ENCODE measurements around the gene VIM. TPM values are rescaled to one million over a fixed set of nuclear protein-coding genes. Genes with fewer than 3 reads are reported as not detected.

The VIM gene
- total RNA-seq, 1 donor from 2014 or later: 115 TPM

- FAIRE-seq: no peak
- Histone ChIP-seq H3K27me3 (ENCODE audit: control insufficient read depth, insufficient read depth, low read length) (no peaks in the 10 kb centered on the region), H3K36me3 (ENCODE audit: control insufficient read depth, insufficient read depth, low read length) (no peaks in the 10 kb centered on the region), H3K4me3 (ENCODE audit: low read depth, low read length) (no peak overlapping the region)
- no peak for TF ChIP-seq CTCF (IDR thresholded peaks at IDR 0.05; ENCODE audit: insufficient read depth, low read length, severe bottlenecking)
- DNase-seq (ENCODE audit: low read depth): no peak
Observed at GRCh38 chr10:17185873-17186272, 42.2 kb upstream of the VIM start.

GRCh38 chr10:17188644-17189172 lies 39.3 kb upstream of the VIM start:
- Histone ChIP-seq H3K27me3 (ENCODE audit: control insufficient read depth, insufficient read depth, low read length) (no peaks in the 10 kb centered on the region), H3K36me3 (ENCODE audit: control insufficient read depth, insufficient read depth, low read length) (no peaks in the 10 kb centered on the region), H3K4me3 (ENCODE audit: low read depth, low read length) (no peak overlapping the region)
- DNase-seq (ENCODE audit: low read depth) (no peak), FAIRE-seq (no peak)
- no peak for TF ChIP-seq CTCF (IDR thresholded peaks at IDR 0.05; ENCODE audit: insufficient read depth, low read length, severe bottlenecking)

- DNase-seq (ENCODE audit: low read depth): no peak
- FAIRE-seq: no peak
Observed at GRCh38 chr10:17190602-17191001, 37.4 kb upstream of the VIM start.

GRCh38 chr10:17195083-17195482 lies 33.0 kb upstream of the VIM start:
- no peaks in the 10 kb centered on the region for H3K27me3 ChIP-seq (ENCODE audit: control insufficient read depth, insufficient read depth, low read length)
- H3K36me3 ChIP-seq (ENCODE audit: control insufficient read depth, insufficient read depth, low read length): no peaks in the 10 kb centered on the region
- FAIRE-seq (no peak), DNase-seq (ENCODE audit: low read depth) (no peak)
- no peak overlapping the region for H3K4me3 ChIP-seq (ENCODE audit: low read depth, low read length)
- no peak for TF ChIP-seq CTCF (IDR thresholded peaks at IDR 0.05; ENCODE audit: insufficient read depth, low read length, severe bottlenecking)

More at GRCh38 chr10:17190602-17191001, 37.4 kb upstream of the VIM start:
- no peaks in the 10 kb centered on the region for H3K27me3 ChIP-seq (ENCODE audit: control insufficient read depth, insufficient read depth, low read length)
- H3K36me3 ChIP-seq (ENCODE audit: control insufficient read depth, insufficient read depth, low read length): no peaks in the 10 kb centered on the region
- no peak for TF ChIP-seq CTCF (IDR thresholded peaks at IDR 0.05; ENCODE audit: insufficient read depth, low read length, severe bottlenecking)
- no peak overlapping the region for H3K4me3 ChIP-seq (ENCODE audit: low read depth, low read length)

GRCh38 chr10:17196045-17196444 lies 32.0 kb upstream of the VIM start:
- no peaks in the 10 kb centered on the region for H3K36me3 ChIP-seq (ENCODE audit: control insufficient read depth, insufficient read depth, low read length)
- TF ChIP-seq CTCF (IDR thresholded peaks at IDR 0.05; ENCODE audit: insufficient read depth, low read length, severe bottlenecking): no peak
- H3K4me3 ChIP-seq (ENCODE audit: low read depth, low read length): no peak overlapping the region
- H3K27me3 ChIP-seq (ENCODE audit: control insufficient read depth, insufficient read depth, low read length): no peaks in the 10 kb centered on the region
- FAIRE-seq (no peak), DNase-seq (ENCODE audit: low read depth) (no peak)

GRCh38 chr10:17196573-17196972 lies 31.5 kb upstream of the VIM start:
- FAIRE-seq: no peak
- DNase-seq (ENCODE audit: low read depth): no peak
- no peak for TF ChIP-seq CTCF (IDR thresholded peaks at IDR 0.05; ENCODE audit: insufficient read depth, low read length, severe bottlenecking)
- no peaks in the 10 kb centered on the region for H3K36me3 ChIP-seq (ENCODE audit: control insufficient read depth, insufficient read depth, low read length)
- no peak overlapping the region for H3K4me3 ChIP-seq (ENCODE audit: low read depth, low read length)
- no peaks in the 10 kb centered on the region for H3K27me3 ChIP-seq (ENCODE audit: control insufficient read depth, insufficient read depth, low read length)
